ENCODE measurements around the gene GPC6.

- TF ChIP-seq, protein P1, sequence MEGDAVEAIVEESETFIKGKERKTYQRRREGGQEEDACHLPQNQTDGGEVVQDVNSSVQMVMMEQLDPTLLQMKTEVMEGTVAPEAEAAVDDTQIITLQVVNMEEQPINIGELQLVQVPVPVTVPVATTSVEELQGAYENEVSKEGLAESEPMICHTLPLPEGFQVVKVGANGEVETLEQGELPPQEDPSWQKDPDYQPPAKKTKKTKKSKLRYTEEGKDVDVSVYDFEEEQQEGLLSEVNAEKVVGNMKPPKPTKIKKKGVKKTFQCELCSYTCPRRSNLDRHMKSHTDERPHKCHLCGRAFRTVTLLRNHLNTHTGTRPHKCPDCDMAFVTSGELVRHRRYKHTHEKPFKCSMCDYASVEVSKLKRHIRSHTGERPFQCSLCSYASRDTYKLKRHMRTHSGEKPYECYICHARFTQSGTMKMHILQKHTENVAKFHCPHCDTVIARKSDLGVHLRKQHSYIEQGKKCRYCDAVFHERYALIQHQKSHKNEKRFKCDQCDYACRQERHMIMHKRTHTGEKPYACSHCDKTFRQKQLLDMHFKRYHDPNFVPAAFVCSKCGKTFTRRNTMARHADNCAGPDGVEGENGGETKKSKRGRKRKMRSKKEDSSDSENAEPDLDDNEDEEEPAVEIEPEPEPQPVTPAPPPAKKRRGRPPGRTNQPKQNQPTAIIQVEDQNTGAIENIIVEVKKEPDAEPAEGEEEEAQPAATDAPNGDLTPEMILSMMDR (IDR thresholded peaks at IDR 0.05) = no peak
- TF ChIP-seq POLR2A (IDR thresholded peaks at IDR 0.05) = no peak
- no peak for TF ChIP-seq POLR2AphosphoS5 (IDR thresholded peaks at IDR 0.05)
- TF ChIP-seq EP300 (IDR thresholded peaks at IDR 0.05) = no peak
Measured at GRCh38 chr13:93700115-93700514, 473.5 kb downstream of the GPC6 start.
